Measurements from ENCODE around the gene EGFLAM.

Gene EGFLAM

GRCh38 chr5:38479315-38479904 is 221.1 kb downstream of the EGFLAM start:
- DNase-seq = no peak

GRCh38 chr5:38483805-38484398 is 225.5 kb downstream of the EGFLAM start:
- no peak for DNase-seq

- no peak for DNase-seq
These were observed 235.8 kb downstream of the EGFLAM start for GRCh38 chr5:38494175-38494574.

- DNase-seq = no peak
These were observed 236.4 kb downstream of the EGFLAM start for GRCh38 chr5:38494763-38495162.

- DNase-seq = no peak
These were observed 239.6 kb downstream of the EGFLAM start for GRCh38 chr5:38497946-38498345.

GRCh38 chr5:38500573-38501260 is 242.4 kb downstream of the EGFLAM start:
- DNase-seq = no peak

- no peak for DNase-seq
These were observed 247.9 kb downstream of the EGFLAM start for GRCh38 chr5:38506302-38506701.

GRCh38 chr5:38509185-38509584 is 250.8 kb downstream of the EGFLAM start:
- no peak for DNase-seq
